ENCODE data around the gene UNC13D. TPM values are rescaled to one million over a fixed set of nuclear protein-coding genes. Genes with fewer than 3 reads are reported as not detected.
A peak's percentile ranks its signal among the peaks of the same experiment; 100 is the strongest.
"Not testable (repeated sequence)": the region's sequence is repeated elsewhere in the genome, so short reads cannot be mapped to it uniquely, and the experiment has no call there.

UNC13D gene
- total RNA-seq, 2 donors from 2014 or later: 20.5 to 31.0 TPM

DNA sequence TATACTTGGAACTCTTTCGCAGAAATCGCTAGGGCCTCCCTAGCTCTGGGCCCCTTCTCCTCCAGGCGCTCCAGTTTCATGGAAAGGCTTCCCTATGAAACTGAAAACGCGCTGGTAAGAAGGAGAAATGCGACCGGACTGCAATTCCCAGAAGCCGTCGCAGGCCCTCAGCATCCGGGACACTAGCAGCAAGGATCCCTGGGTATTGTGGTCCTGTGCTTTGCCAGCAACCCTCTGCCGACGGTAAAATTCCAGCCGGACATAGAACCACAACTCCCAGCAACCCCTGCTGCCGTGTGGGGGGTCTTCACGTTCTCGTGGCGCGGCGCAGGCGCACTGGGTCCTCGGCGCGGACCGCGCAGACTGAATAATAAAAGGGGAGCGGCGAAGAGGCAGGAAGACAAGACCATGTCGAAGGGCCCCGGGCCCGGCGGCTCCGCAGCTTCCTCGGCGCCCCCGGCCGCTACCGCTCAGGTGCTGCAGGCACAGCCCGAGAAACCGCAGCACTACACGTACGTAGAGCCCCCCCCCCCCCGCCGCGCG lies 59.7 kb downstream of the UNC13D start, which contains the start of gene UNK:
Gene UNK (plus strand): TSS at position 334 of the 543 bp plus-strand sequence. CDS start 75 bp downstream, at position 409.
- DNase-seq: peak; percentile 94 to 99
- ATAC-seq: peak; percentile 83
- intact Hi-C loops (cut with DNase I, micrococcal nuclease): no loop called here

DNA sequence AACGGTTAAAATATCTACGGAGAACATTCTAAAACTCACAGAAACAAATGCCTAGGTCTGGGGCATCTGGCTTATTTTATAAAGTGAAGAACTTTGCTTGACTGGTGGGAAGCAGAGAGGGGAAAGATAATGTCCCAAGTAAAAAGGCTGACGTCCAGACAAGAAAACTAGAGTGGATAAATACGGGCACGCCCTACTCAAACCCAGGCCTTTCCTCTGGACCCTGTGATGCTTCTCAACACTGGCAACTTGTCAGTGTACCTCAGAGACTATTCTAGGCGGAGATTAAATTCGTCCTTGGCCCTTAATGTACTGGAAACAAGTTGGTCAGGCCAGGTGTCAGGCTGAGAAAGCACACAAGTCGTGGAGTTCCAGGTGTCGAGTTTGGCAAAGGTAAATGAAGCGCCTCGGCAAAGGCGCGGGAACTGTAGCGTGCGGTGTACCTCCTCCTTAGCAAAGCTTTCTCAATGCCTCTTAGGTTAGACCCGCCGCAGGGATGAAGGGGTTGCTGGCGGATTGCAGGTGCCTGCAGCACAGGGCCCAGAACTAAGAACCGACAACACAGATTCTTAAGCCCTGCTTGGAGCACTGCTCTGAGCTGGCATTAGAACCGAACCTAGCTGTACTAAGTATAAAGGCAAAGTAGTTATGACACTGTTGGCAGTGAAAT lies 60.3 kb downstream of the UNC13D start:
- ATAC-seq: peak; percentile 1

DNA sequence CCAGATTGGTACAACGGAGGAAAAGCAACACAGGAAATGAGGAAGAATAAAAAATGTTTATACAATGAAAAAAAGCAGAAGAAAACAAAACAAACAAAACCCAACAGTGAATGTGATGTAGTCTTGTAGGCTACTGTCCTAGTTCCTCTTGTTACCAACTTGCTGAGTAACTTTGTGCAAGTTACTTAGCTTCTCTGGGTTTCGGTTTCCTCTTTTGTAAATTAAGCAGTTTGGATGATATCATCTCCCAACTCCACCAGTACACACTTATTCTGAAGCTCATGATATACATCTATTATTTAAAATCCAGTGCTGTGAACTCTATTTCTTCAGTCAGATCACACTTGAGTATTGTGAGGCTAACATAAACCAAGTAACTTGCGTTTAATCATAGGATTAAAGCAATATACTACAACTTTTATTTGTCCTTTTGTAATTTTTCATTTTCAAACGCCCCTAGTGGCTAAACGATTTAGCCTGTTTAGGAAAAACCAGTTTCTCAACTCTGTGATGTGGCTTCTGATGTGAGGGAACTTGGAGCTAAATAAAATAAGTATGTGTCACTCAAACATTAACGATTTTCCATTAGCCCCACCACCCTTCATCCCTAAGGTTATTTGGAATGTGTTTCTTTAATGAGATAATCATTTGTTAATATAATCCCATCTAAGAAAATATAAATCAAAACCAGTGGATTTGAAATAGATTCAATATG lies 61.0 kb downstream of the UNC13D start:
- intact Hi-C loops (cut with DNase I, micrococcal nuclease): no loop called here
- DNase-seq (no peak), ATAC-seq (no peak)

More for the DNA sequence above, 60.3 kb downstream of the UNC13D start:
- peak; percentile 57 to 61 for DNase-seq
- intact Hi-C loops (cut with DNase I, micrococcal nuclease): no loop called here

DNA sequence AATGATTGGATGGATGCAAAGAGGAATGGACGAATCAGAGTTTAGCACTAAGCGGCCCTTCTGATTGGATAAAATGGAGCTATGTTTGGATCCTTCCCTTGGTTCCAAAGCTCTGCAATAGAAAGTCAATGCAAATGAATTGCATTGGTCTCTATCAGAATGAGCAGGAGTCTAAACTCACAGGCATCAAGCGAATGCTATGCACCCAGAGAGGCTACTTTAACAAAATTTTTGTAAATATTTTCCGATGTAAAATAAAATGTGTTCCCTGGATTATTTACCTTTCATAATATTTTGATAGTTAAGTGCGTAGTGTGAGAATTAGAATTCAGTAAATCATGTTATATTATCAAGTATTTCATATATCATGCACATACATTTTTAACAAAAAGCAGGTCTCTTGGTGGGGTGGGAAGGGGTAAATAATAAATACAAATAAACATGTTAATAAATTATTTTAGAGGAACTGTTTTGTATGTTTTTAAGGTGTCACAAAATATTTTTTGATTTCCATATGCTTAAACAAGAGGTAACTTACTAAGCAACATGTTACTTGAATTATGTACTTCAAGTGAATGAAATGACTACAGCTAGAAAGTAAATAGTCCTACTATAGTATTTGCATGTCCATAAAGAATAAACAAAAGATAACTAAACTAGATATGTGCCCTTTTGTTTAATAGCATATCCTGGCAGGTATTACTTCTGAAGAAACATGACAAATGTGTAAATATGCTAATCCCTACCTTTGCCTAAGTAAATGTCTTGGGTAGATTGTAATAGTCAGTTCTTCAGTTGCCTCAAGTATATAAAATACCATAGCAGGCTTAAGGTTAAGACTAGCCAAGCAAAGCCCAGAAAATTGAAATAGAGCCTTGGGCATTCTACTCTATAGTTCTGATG lies 64.0 kb downstream of the UNC13D start:
- intact Hi-C loops (cut with DNase I, micrococcal nuclease): no loop called here
- ATAC-seq (no peak), DNase-seq (no peak)

DNA sequence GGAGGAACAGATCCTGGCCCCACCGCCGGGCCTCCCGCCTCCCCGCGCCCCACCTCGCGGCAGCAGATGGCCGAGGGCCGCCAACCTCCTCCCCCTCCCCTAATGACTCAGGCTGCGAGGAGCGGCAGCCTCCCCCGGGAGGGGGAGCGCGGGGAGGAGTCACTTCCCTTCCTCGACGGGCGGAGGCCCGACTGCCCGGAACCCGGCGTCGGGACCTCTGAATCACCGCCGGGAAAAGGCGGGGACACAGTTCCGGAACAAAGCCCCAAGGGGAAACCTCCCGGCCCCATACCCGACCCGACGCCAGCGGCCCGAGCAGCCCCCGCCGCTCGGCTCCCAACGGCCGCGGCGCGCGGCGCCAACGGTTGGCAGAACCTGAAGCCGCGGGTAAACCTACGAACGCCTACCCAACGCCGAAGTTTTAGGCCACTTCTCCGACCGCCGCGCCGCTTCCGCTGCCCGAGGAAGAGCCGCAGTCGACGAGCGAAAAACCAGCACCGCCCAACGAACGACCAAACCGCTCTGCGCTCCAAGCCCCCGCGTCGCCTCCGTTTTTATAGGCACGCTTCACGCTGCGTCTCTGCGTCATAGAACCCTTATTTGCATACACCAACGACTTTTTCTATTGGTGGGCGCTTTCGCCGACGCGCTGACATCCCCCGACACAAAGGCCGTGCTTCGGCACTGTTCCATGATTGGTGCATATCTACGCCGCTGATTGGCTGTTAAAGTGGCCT lies 64.8 kb downstream of the UNC13D start:
- peak; percentile 67 for ATAC-seq
- intact Hi-C loops (cut with DNase I, micrococcal nuclease): no loop called here
- DNase-seq: peak; percentile 94 to 99

DNA sequence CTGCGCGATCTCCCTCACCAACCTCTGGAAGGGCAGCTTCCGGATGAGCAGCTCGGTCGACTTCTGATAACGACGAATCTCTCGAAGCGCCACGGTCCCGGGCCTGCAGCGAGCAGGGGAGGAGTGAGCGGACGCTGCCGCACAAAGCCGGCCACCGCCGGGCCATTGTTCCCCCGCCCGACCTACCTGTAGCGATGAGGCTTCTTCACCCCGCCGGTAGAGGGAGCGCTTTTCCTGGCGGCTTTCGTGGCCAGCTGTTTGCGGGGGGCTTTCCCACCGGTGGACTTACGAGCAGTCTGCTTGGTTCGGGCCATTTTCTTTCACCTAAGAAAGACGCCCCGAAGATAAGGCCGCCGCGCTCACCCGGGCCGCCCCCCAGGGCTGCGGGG lies 65.3 kb downstream of the UNC13D start:
- peak; percentile 39 for ATAC-seq
- intact Hi-C loops (cut with DNase I, micrococcal nuclease): no loop called here
- peak in 1 of 2 donors; percentile 80 for DNase-seq

DNA sequence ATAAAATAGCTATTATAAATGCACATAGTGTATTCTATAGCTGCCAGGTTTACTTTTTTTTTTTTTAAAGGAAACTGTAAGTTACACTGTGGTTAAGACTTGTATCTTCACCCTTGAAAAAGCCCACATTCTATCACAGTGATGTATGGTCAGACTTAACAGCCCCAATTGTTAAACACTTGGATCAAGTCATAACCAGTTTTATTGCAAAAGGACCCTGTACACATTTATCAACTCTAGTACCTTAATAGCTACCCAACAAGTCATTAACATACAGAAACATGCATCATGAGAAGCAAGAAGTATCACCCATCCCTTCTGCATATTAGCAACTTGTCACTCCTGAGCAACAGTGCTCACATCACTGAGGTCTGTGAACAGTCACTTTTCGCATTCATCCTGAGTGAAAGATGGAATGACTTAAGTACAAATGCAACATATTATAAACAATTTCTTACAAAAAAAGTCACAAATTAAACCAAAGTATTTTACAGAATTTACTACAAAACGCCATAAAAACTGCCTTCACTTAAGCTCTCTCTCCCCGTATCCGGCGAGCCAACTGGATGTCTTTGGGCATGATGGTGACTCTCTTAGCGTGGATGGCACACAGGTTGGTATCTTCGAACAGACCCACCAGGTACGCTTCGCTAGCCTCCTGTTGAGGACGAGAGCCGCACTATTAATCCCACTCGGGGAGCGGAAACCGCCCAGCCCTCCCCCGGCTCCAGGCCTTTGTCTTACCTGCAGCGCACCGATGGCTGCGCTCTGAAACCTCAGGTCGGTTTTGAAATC lies 65.9 kb downstream of the UNC13D start:
- intact Hi-C loops (cut with DNase I, micrococcal nuclease); DNase-seq: not testable (repeated sequence)
- ATAC-seq: peak; percentile 0

DNA sequence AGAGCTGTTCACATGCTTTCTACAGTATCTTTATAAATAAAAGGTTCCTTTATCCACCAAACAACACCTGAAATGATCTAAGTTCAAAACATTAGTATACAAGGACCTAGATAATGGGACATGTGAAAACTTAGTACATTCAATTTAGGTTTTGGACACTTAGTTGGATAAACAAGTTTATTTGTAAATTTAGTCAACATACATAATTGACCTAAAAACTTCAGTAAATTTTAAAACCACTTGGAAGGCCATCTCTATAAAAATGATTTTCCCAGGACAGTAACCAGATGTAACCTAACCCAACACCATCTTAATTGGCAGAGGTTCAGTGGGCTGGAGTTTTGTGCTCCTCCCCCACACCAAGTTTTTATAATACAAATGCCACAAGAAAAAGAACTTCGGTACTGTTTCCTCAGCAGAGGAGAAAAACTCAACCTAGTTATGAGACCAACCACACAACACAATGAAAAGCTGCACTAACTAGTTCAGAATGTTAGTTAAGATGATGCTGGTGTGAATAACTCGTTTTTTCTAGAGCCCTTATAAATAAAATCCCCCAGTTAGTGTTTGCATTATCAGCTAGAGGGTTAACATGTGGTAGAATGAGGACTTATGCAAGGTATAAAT lies 66.8 kb downstream of the UNC13D start:
- ATAC-seq: no peak
- intact Hi-C loops (cut with DNase I, micrococcal nuclease): no loop called here
- no peak for DNase-seq

Small RNA genes lying within 50 kb of the gene (microRNA-seq; reads per million reads assigned to microRNA genes)
- 2.1 to 5.4 reads per million in 2 donors for gene MIR4738

Other genes with a start within 250 kb of the UNC13D start
- gene SMIM5, start 211.0 kb downstream of the UNC13D start, total RNA-seq: 10 to 100 TPM; 15.4 to 28.3 TPM
- 10 to 100 TPM; 23.2 to 27.0 TPM for gene RECQL5, start 177.2 kb downstream of the UNC13D start, total RNA-seq
- 10 to 100 TPM; 72.1 to 72.5 TPM for gene SAP30BP, start 177.1 kb downstream of the UNC13D start, total RNA-seq
- 100 to 1,000 TPM; 252 to 318 TPM for gene ITGB4, start 122.9 kb downstream of the UNC13D start, total RNA-seq
- 10 to 100 TPM; 14.1 to 16.9 TPM for gene GALK1, start 79.2 kb downstream of the UNC13D start, total RNA-seq
- 10 to 100 TPM; 18.3 to 21.8 TPM for gene UNK, start 59.6 kb downstream of the UNC13D start, total RNA-seq
- 100 to 1,000 TPM in 1 of 2 donors, 10 to 100 TPM in 1; 96.5 to 105 TPM for gene WBP2, start 10.9 kb upstream of the UNC13D start, total RNA-seq
- gene TRIM47, start 34.2 kb upstream of the UNC13D start, total RNA-seq: 10 to 100 TPM; 44.8 to 61.8 TPM
- gene TRIM65, start 52.5 kb upstream of the UNC13D start, total RNA-seq: 10 to 100 TPM; 15.0 to 18.7 TPM
- 100 to 1,000 TPM in 1 of 2 donors, 10 to 100 TPM in 1; 84.2 to 111 TPM for gene MRPL38, start 60.5 kb upstream of the UNC13D start, total RNA-seq
- 1 to 10 TPM; 5.2 to 5.5 TPM for gene FBF1, start 96.6 kb upstream of the UNC13D start, total RNA-seq
- gene ACOX1, start 134.8 kb upstream of the UNC13D start, total RNA-seq: 100 to 1,000 TPM; 170 to 225 TPM
- 10 to 100 TPM; 21.2 to 27.9 TPM for gene TEN1, start 134.8 kb upstream of the UNC13D start, total RNA-seq
- gene CDK3, start 156.5 kb upstream of the UNC13D start, total RNA-seq: 10 to 100 TPM; 10.1 to 12.4 TPM
- gene EVPL, start 182.9 kb upstream of the UNC13D start, total RNA-seq: 10 to 100 TPM; 18.9 to 28.5 TPM
- 10 to 100 TPM; 49.9 to 56.5 TPM for gene SRP68, start 228.1 kb upstream of the UNC13D start, total RNA-seq
- not detected for gene GALR2, start 230.4 kb upstream of the UNC13D start, total RNA-seq
- under 1 TPM in 1 of 2 donors, not detected in 1; 0.22 TPM for gene ZACN, start 234.8 kb upstream of the UNC13D start, total RNA-seq